Suppressor macrophage treated with lipopolysaccharide for 4 hours (primary cell): ENCODE measurements around the gene ENDOD1.
"Not testable (repeated sequence)": the region's sequence is repeated elsewhere in the genome, so short reads cannot be mapped to it uniquely, and the experiment has no call there.

Experiments used
- DNase-seq: peaks from one replicate; pipeline ENCODE4 v3.0.0-alpha.2; 2020

The ENDOD1 gene

DNA sequence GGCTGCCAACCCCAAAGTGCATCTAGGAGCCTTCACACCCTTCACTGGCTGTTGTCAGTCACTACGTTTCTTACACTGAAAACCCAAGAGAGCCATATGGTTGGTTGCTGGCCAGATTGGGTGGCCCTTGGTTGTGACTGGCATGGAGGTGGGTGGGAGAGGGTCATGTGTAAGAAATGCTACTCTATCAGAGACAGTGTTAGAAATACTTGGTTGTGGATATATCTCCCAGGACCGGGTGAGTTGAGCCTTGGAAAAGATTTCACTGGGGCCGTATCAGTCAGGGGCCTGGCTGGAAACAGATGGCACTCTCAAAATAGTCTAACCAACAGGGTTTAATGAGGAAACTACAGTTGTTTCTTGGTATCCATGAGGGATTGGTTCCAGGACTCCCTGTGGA lies 15.2 kb downstream of the ENDOD1 start:
- no peak for DNase-seq

DNA sequence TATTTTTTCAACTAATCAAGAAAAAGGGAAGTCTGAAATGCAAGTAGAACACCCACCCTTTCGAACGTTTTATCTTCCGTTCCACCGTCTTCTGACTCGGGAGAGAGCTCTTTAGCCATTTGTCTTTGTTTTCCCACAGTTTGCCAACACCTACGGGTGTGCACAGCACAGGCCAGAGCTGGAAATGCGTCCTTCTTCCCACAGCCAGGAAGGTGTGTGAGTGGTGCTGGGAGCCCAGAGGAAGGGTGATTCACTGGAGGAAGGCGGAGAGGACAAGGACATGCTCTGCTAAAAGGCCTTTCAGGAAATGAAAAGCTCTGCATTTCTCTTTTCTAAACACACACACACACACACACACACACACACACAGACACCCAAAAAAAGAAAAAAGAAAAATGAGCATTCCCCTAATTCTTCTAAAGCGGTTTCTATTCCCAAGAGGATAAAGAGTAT lies 18.5 kb downstream of the ENDOD1 start:
- peak; percentile 43 for DNase-seq

DNA sequence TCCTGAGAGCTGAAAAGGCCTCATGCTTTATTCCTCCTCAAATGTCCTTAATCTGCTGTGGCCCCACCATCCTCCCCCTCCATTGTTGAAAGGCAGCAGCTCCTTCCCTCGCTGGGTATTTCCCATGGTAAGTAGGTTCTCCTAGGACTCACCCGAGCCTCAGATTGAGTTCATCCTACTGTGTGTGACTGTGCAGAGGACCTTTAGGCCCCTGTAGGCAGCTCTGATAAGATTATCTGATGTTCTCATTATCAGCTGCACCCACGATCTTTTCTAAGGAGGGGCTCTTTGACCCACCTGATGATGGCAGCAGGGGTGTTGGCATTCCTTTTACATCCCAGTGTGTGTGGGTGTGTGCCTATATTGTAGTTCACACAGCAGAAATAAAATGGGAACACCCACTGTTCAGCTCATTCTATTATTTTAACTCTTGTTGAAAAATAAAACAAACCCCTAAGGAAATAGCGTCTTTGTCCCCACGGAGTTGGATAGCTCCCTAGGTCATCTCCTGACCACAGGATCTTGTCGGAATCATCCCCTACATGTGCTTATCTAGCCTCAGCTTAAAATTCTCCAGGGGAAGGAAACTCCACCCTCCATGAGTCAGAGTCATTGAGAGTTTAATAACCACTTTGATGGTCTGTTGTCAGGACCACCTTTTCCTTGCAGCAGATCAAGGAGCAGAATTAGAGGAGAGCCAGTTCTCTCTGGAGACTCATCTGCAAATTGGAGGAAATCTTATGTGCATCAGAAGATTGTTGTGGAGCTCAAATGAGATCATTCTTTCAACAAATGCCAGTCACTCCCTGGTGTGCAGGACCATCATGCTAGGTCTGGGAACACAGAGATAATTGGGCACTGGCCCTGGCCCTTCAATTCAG lies 19.3 kb downstream of the ENDOD1 start:
- DNase-seq: no peak

DNA sequence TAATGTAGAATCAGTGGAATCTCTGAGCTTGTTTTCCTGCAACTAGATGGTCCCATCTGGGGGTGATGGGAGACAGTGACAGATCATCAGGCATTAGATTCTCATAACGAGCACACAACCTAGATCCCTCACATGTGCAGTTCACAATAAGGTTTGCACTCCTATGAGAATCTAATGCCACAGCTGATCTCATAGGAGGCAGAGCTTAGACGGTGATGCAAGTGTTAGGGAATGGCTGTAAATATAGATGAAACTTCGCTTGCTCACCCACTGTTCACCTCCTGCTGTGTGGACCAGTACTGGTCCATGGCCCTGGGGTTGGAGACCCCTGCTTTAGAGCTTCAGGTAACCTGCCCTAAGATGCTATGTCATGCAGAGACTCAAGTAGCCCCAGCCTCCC lies 21.8 kb downstream of the ENDOD1 start:
- not testable (repeated sequence) for DNase-seq

DNA sequence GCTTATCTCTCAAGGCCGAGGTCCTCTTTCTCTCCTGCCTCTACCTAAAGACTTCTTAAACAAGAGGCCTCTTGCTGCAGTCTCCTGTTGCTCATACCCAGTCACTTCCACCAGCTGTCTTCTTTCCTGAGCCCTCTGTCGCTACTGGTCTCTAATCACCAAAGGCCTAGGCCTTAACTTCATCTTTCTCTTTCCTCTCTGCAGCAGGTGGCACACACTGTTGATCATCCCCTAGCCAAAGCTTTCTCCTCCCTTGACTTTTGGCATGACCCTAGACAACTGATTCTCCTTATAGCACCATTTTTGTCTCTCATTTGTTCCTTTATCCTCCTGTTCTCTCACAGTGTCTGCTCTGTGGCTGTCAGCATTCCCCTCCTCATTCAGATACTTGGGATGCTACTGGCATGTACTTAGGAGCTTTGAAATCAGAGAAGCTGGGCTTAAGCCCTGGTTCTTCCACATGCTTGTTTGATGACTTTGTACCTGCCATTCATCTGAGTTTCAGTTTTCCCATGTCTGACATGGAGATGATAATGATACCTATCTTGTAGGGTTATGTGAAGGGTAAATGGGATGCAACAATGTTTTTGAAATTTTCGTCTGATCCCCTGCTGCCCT lies 22.4 kb downstream of the ENDOD1 start:
- DNase-seq: no peak

DNA sequence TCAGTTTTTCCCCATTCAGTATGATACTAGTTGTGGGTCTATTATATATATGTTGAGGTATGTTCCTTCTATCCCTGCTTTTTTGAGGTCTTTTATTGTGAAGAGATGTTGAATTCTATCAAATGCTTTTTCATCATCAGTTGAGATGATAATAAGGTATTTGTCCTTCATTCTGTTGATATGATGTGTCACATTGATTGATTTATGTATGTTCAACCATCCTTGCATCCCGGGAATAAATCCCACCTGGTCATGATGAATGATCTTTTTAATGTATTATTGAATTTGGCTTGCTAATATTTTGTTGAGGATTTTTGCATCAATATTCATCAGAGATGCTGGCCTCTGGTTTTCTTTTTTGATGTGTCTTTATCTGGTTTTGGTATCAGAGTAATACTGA lies 26.0 kb downstream of the ENDOD1 start:
- DNase-seq: no peak

DNA sequence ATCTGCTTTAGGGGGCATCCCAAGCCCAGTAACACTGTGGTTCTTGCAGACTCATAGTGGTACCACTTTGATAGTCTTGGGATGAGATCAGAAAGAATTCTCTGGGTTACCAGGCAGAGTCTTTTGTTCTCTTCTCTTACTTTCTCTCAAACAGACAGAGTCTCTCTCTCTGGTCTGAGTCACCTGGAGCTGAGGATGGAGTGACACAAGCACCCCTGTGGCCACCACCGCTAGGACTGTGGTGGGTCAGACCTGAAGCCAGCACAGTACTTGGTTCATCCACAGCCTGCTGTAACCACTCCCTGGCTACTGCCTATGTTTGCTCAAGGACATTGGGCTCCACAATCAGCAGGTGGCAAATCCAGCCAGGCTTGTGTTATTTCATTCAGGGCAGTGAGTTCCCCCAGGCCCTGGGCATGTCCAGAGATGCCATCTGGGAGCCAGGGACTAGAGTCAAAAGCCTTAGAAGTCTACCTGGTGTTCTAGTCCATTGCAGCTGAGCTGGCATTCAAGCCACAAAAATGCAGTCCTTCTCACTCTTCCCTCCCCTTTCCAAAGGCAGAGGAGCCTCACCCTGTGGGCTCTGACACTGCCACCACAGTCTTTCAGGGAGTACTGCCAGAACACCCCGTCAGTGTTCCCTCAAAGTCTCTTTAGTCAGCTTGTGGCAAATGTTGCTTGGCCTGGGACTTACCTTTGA lies 29.9 kb downstream of the ENDOD1 start:
- DNase-seq: no peak

DNA sequence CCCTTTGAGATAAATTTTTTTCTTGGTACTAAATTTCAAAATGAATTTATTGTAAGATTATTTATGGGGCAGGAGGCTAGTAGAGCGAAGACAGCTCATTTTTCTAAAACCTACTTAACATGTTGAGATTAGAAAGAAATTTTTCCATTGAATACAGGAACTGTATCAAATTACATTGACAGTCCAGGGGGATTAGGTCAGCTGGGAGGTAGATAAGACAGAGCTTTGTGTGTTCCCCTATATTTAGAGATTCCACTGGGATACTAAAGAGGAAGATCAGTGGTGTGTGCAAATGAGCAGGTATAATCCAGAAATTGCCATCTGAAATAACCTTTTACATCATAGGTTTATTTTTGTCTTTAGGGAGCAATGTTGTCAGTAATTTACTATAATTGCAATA lies 32.1 kb downstream of the ENDOD1 start:
- DNase-seq: no peak

DNA sequence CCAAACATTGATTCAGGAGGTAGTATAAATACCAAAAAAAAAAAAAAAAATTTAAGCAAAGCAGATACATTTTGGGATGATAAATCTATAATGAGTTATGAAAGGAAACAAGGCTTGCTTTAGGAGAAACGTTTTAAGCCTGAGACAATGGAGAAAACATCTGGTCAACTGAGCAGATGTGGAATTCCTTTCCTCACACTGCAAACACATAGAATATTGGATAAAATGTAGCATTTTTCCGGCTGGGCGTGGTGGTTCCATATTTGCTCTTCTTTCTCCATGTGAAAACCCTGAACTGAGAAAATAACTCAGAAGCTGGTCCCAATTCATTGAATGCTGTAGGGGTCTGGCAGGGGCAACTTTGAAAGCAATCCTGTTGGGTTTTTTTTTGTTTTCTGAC lies 33.9 kb downstream of the ENDOD1 start:
- DNase-seq: no peak

DNA sequence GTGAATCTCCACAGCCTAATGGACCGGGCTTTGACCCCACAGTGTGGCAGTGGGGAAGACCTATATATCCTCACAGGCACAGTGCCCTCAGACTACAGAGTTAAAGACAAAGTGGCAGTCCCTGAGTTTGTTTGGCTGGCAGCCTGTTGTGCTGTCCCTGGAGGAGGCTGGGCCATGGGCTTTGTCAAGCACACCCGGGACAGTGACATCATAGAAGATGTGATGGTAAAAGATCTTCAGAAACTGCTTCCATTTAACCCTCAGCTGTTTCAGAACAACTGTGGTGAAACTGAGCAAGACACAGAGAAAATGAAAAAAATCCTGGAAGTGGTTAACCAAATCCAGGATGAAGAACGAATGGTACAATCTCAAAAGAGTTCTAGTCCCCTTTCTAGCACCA lies 39.0 kb downstream of the ENDOD1 start:
- no peak for DNase-seq

DNA sequence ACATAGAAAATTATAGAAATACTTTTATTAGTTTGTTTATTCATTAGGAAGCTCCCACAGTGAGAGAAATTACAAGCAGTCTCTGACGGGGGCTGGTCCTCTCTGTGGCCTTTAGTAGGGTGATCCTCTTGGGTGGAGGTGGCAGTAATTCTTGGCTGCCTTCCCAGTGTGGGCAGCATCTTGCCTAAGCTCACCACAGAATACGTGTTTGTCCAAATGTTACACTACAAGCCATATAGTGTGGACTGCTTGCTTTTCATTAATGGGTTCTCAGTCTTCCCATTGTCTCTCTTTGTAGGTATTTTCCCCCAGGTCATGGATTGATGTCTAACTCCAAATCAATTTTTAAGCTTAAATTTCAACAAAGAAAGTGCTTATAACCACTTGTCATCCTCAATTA lies 43.3 kb downstream of the ENDOD1 start:
- peak; percentile 60 for DNase-seq

DNA sequence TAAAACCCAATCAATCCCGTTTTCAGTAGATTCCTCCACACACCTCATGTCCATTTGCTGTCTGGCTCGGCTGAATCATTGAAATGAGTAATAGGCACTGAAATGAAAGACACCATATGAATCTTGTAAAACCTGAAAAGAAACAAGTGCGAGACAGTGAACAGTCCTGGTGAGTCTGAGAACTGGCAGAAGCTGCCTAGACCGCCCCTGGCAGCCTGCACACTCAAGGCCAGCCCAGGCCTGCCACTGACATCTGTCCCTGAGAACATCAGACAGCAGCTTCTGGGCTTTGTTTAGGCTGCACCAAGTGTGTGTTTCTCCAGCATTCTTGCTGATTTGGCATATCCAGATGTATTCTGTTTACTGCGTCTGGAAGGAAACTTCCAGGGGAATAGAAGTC lies 44.8 kb downstream of the ENDOD1 start:
- no peak for DNase-seq

DNA sequence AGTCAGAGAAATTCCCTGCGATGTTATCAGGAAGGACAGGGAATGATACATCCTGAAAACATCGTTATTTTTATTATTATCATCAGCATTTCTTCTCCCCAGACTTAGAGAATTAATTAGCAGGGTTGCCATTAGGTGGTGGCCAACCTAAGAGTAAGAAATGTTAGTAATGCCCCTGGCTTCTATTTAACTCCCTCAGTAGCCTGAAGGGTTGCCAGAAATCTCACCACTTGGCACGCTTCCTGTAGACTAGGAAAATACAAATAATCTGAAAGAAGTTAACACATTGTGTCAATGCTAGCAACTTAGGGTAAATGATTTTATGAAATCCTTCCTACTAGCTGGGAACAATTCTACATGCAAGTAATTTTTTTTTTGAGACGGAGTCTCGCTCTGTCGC lies 45.5 kb downstream of the ENDOD1 start:
- no peak for DNase-seq

DNA sequence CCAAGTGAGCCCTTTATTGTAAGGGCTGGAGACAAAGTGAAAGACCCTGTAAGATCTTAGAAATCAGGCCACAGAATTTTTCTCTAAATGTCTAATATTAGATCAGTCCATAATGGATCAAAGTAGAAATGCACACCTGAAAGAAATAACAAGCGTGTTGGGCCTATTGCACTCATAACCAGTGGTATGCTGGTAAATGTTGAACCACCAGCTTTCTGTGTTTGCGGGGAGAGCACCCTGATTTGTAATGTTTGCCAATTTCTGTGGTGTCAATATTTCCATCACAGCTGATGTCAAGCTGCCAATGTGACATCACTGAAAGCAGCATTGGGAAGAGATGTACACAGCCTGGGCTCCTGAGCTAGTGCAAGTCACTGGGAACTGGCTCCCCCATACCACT lies 46.2 kb downstream of the ENDOD1 start:
- DNase-seq: no peak

DNA sequence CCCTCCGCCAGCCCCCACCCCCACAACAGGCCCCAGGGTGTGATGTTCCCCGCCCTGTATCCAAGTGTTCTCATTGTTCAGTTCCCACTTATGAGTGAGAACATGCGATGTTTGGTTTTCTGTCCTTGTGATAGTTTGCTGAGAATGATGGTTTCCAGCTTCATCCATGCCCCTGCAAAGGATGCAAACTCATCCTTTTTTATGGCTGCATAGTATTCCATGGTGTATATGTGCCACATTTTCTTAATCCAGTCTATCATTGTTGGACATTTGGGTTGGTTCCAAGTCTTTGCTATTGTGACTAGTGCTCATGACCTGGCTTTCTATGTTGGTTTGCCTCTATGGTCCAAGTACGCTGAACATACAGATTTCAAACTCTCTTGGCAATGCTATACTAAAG lies 47.1 kb downstream of the ENDOD1 start:
- DNase-seq: not testable (repeated sequence)

DNA sequence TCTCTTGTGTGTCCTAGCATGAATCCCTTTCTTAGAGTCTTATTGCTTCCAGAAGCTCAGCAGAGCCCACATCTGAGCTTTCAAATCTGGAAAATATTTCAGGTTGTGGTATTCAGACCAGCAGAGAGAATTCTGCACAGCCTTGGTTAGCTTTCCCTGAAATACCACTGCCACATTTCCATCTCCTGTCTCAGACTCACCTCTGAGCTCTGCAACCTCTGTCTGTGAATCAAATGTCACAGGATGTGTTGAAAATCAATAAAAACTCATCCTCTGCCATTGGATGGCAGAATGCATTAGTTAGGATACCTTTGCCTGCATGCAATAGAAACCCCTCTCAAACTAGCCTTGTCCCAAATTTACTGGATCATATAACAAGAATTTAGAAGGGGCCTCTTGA lies 47.7 kb downstream of the ENDOD1 start:
- no peak for DNase-seq

DNA sequence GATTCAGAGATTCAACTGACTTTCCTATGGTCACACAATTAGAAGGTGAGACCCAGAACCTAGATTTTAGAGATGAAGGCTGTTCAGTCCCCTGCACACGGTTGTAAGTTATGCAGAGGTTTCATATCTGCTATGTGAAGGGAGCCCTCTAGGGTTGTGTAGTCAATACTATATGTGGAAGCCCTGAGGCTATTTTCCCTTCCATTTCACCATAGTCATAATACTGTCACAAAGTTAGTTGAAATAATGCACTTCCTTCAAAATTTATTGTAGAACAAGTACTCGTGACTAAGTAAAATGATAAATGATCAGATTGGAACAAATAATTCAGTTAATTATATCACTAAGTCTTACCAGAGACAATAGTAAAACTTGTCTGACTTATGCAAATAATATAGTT lies 48.8 kb downstream of the ENDOD1 start:
- no peak for DNase-seq

DNA sequence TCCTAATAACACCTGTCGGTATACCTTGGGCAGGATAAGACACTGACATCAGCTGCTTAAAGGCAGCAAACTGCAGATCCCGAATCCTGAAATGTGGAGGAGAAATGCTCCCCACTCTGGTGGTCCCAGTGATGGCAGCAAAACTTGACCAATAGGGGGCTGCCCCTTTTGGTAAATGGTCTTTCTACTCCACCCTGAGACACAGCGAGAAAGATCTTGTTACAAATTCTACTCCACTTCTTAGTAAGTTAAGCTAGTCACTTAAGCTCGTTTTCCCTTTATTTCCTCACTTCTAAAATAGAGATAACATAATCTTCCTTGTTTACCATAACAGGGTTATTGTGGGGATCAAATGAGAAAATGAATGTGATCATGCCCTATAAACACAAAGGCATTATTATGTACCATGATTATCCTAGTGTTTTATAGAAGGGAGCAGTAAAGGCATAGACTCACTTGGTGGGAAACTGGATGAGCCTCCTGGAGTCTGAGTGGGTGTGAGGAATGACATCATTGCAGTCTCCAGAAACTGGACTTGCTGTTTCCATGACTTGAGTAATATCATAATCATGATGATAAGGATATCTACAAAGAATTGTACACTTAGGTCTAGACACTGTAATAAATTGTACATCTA lies 50.9 kb downstream of the ENDOD1 start:
- DNase-seq: no peak

DNA sequence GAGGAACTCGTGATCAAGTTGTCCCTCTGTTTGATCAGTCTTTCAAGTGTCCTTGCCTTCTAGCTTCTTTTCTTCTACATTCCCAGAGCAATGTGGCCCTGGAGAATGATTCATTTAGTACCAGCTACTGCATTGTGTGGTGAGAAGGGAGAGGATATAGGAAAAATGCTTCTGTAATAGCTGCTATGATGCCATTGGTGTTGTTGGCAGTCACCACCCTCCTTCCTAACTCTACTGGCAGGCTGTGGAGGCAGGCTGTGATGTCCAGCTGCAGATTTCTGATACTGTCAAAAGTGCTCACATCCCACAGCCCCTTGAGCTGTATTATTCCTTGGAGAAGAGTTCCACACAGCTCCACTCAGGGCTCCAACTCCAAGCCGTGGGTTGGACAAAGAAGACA lies 52.8 kb downstream of the ENDOD1 start:
- DNase-seq: no peak

DNA sequence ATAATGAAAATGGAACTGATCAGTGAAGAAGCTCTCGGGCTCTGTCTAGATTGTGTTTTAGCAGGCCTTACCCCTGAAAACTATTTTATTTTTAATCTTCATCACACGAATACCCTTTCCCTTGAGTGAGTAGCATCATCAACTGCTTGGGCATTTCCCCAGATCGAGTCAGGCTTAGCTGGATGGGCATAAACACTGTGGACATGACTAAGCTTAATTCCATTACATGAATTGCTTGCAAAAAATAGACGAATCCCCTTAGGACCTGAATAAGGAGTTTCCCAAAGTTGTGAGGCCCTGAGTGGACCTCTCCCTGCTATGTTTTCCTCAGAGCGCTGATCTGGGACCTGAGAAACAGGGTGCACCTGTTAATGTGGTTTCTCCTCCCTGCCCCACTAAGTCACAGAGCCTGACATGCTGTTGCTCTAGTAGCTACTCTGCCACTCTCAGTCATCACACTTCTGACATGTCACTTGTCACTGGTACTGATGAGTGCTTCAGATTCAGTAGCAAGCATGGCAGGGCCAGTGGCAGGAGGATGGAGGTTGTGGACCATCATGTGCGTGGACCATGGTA lies 53.5 kb downstream of the ENDOD1 start:
- no peak for DNase-seq

DNA sequence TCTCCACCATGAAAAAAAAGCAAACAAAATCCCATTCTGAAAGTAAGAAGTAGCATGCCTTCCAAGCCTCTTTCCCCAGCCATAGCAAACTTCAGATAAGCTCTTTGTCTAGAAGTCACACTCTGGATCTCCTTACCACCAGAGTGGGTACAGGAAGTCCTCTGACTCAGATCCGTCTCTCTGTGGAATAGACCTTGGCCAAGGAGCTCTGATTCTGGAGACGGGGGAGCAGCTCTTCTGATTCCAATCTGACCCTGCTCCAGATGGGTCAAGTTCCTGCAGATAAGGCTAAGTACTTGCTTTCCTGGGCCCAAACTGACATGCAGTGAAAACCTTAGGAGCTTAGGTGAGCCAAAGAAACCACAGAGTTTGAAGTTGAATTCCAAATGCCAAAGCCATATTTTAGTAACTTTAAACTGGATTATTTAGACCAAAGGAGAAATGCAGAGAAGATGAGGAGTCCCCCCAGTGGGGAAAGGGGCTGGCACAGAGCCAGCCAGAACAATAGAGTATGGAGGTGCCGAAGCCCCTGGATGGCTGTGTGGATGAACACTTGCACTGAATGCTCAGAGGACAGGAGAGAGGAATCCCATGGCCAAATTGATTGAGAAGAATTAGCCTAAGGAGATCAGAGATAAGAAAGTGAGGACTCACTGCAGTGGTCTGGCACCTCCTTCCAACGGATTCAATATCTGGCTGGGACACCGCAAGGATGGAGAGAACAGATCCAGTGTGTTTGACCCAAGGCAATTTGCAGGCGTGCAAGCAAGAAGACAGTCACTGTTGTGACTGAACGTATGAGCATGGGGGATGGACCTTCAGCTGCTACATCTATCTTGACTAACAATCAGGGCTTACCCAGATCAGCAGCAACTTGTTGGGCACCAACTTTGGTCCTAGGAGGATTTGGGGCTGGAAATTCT lies 54.9 kb downstream of the ENDOD1 start:
- DNase-seq: no peak
